GM18520 (cell line): ENCODE results near the gene TRMT2A.
"Not testable (repeated sequence)": the region's sequence is repeated elsewhere in the genome, so short reads cannot be mapped to it uniquely, and the experiment has no call there.

ENCODE experiments used
- ATAC-seq: cut with Tn5 transposase; IDR thresholded peaks from one replicate; pipeline ENCODE4 v1.9.1; 2021; ENCODE audit not compliant: unreplicated experiment

Gene TRMT2A

DNA sequence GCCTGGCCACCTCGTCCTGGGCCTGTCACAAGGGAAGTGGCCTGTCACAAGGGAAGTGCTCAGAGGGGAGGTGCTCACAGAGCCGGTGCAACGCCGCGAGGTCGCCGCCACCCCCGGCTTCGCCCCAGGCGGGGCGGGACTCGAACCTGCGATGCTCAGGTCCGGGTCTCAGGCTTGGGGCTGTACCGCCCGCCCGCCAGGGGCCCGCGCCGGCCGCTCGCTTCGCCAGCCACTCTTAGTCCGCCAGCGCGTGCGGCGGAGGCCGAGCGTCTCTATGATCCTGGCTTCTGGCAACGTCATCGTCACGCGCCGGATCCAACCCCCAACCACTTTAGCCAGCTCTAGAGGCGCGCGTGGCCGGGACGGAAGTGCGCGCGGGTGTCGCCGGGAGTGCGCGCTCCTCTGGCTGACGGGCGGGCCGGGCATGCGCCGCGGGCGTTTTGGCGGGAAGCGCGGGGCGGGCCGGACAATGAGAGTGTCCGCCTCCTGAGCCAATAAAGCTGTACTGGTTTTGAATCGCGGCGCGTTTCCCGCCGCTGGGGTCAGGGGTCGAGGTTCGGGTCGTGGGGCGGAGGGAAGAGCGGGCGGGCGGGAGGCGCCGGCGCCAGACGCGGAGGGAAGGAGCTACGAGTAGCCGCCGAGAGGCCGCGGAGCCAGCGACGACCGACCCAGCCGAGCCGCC, at the start of gene TRMT2A:
TRMT2A (minus strand) TSS at position 276 of the 682 bp plus-strand sequence. CDS start 320 bp downstream, outside the sequence.
- ATAC-seq: peak; percentile 74

- no peak for ATAC-seq
Measured at GRCh38 chr22:20166703-20167102, 49.7 kb upstream of the TRMT2A start.

- ATAC-seq: no peak
Measured at GRCh38 chr22:20165913-20166312, 48.9 kb upstream of the TRMT2A start.

DNA sequence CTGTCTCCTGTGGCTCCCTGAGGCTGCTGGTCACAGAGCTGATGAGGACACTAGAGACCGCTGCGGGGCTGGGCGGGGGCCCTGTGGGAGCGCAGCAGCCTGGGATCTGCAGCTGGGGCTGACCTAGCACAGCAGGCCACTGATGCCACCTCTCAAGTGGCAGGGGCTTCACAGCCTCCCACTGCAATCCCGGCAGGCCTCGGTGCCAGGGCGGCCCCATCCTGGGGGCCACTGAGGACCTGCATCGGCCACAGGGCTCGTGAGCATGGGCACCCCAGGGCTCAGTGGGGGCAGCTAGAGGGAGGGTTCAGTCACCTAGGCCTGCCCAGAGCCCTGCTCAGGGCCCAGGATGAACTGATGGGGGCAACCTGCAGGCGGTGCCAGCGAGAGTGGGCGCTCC, 48.4 kb upstream of the TRMT2A start:
- ATAC-seq: no peak

- ATAC-seq: no peak
Measured at GRCh38 chr22:20164863-20165262, 47.8 kb upstream of the TRMT2A start.

DNA sequence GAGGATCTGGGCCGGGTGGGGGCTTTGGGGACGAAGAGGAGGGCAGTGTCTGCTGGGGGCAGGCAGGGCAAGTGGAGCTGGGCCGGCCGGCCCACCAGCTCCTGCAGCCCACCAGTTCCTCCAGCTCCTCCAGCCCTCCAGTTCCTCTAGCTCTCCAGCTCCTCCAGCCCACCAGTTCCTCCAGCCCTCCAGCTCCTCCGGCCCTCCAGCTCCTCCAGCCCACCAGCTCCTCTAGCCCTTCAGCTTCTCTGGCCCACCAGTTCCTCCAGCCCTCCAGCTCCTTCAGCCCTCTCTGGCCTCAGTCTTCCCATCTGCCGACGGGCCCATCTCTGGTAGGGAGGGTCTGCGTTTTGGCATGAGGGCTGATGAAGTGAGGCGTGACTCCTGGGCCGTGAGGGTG, 43.0 kb upstream of the TRMT2A start:
- no peak for ATAC-seq

DNA sequence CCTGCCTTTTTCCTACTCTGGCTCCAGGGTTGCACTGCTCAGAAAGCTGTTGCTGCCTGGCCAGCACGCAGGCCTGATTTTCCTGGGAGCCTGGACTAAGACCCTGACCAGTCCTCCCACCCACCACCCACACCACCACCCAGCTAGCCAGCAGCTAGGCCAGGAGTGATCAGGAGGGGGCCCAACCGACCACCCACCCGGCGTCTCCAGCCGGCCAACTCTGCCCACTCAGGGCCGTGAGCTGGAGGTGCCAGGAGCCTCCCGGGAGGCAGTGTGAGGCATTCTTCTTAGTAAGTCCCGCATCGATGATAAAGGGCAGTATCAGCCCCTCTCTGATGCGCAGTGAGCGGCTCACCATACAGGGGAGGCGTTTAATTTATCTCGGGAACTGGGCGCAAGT, 42.5 kb upstream of the TRMT2A start:
- ATAC-seq: not testable (repeated sequence)

DNA sequence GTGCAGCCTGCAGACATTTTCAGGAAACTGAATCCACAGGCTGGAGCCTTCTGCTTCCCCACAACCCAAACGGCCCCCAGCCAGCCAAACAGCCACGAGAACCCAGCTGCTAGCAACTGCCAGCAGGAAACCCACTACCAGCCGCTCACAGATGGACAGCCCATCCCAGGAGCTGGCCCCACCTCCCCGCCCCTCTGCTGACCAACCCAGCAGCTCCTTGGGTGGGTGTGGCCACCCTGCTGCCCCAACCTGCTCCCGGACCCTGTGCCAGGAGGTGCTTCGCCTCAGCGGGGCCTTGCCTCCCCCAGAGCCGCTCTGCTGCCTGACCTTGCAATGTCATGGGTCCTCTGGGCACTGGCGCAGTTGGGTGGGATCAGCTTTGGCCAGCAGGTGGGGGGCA, 42.0 kb upstream of the TRMT2A start:
- ATAC-seq: no peak

- ATAC-seq: no peak
Measured at GRCh38 chr22:20158391-20159036, 41.5 kb upstream of the TRMT2A start.

- no peak for ATAC-seq
Measured at GRCh38 chr22:20157430-20158183, 40.6 kb upstream of the TRMT2A start.

DNA sequence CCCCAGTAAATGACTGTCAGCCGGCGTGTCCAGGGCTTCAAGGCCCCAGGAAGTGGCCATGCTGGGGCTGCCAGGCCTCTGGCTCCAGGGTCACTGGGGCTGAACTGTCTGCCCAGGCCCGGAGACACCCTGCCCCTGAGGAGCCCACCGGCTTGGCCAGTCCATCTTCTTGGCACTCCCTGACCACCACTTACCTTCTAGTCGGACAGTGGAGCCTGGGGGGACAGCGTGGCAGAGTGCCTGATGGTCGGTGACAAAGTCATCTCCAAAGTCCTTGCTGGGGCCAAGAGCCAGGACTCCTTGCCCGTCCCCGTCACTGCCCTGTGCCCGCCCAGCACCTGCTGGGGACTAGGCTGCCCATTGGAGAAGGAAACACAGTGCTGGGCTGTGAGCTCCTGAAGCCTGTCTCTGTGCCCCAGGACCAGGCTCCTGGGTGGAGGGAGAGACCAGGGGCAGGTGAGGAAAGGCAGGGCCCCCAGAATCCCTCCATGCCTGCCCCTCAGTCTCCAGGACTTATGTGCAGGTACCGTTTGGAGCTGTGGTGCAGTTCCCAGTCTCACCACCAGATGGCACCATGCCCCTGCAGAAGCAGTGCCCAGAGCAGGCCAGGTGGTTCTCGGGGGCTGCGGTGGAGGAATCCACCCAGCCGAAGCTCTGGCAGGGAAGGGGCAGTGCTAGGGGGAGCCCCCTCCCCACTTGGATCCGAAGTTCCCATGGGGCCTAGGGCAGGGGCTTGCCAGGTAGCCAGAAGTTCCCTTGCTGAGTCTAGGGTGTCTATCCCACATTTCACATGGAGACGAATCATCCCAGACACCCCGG, 39.8 kb upstream of the TRMT2A start:
- ATAC-seq: no peak

- ATAC-seq: no peak
Measured at GRCh38 chr22:20156042-20156389, 39.0 kb upstream of the TRMT2A start.

DNA sequence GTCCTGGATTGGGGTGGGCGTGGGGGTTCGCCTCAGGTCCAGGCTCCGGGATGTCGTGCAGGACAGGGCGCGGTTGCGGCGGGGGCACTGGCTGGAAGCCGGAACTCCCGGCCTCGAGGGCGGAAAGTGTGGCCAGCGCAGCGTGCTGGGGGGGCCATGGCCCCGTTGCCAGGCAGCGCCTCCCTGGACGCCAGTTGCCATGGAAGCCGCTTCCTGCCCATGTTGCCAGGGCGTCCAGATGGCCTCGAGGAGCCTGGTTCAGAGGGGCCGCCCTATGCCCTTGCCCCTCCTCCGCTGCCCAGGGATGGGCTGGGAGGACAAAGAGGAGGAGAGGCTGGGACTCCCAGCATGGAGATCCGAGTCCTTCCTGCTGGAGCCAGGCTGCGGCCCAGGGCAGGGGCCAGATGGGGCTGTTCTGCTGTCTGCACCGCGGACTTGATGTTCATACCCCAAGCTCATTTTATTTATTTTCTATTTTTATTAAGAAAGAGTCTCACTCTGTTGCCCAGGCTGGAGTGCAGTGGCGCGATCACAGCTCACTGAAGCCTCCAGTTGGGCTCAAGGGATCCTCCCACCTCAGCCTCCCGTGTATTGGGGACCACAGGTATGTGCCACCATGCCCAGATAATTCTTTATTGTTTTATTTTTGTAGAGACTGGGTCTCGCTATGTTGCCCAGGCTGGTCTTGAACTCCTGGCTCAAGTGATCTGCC, 38.5 kb upstream of the TRMT2A start:
- ATAC-seq: no peak

- ATAC-seq: no peak
Measured at GRCh38 chr22:20154602-20155187, 37.7 kb upstream of the TRMT2A start.

DNA sequence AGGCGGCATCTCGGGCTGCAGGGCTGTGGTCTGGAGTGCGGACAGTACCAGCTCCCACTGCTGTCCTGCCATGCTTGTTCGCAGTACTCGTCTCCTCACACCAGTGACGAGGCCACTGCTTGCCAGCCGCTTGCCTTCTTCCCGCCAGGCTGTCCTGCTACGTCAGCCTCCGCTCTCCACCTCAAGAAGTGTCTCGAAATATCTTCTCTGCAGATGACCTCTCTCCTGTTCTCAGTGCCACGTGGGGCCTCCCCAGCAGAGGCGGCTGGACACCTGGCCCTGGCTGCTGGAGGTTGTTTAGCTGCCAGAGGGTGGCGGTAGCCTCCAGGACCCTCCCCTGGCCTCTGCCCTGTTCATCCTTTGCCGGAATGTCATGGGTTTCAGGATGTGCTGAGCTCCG, 36.9 kb upstream of the TRMT2A start:
- ATAC-seq: no peak

GRCh38 chr22:20152464-20152890, 35.5 kb upstream of the TRMT2A start:
- ATAC-seq: no peak

- no peak for ATAC-seq
Measured at GRCh38 chr22:20151276-20151588, 34.2 kb upstream of the TRMT2A start.

- ATAC-seq: no peak
Measured at GRCh38 chr22:20150381-20151275, 33.6 kb upstream of the TRMT2A start, which contains the start of gene CCDC188. TSS of gene CCDC188 (minus strand) at chr22:20151055. CDS start at chr22:20150986, 69 bp downstream.
